PC-9 (cell line): ENCODE measurements around the gene C1QTNF7. TPM values are rescaled to one million over a fixed set of nuclear protein-coding genes. Genes with fewer than 3 reads are reported as not detected.

Experiments
- BruUV-seq: library from RNA; stranded (reverse); fragments of 400-500 nt; replicated peaks from 2 replicates; lab custom pipeline; 2021; lab: Mats Ljungman, UMichigan
- CTCF ChIA-PET: fragments of 300-600 bp; sonication (Branson Sonifier 250); formaldehyde crosslinking; loops from one replicate; lab custom pipeline; 2022; ENCODE audit warnings: antibody characterized with exemption; lab: Charles Lee
- POLR2A ChIA-PET: fragments of 300-600 bp; sonication (Branson Sonifier 250); formaldehyde crosslinking; loops from one replicate; lab custom pipeline; 2022; ENCODE audit warnings: antibody characterized with exemption; ENCODE audit not compliant: unreplicated experiment; lab: Charles Lee
- DNase-seq, 2 experiments: peaks; one replicate each; pipeline versions ENCODE4 v3.0.0 to v3.0.0-alpha.2; 2015 to 2022; ENCODE audit warnings: mixed read lengths in 1 of 2
- H2AFZ ChIP-seq: fragments of 200-600 bp; sonication (generic); 2 replicates; pipeline ENCODE4 v1.8.1; 2017; ENCODE audit warnings: antibody characterized with exemption
- H3F3A ChIP-seq: fragments of 200-600 bp; sonication (generic); 2 replicates; pipeline ENCODE4 v1.8.1; 2017; ENCODE audit warnings: antibody characterized with exemption, mild to moderate bottlenecking, low read depth; ENCODE audit not compliant: insufficient read depth
- H3K27ac ChIP-seq: fragments of 200-600 bp; sonication (generic); 2 replicates; pipeline ENCODE4 v1.6.1; 2016; ENCODE audit warnings: mixed run types
- H3K27me3 ChIP-seq: fragments of 200-600 bp; sonication (generic); 2 replicates; pipeline ENCODE4 v1.6.1; 2016; ENCODE audit warnings: low read depth, mixed run types; ENCODE audit not compliant: insufficient read depth
- H3K36me3 ChIP-seq: fragments of 200-600 bp; sonication (generic); 2 replicates; pipeline ENCODE4 v1.6.1; 2016; ENCODE audit warnings: low read depth, mixed run types
- H3K4me1 ChIP-seq: fragments of 200-600 bp; sonication (generic); replicated peaks from 2 replicates; pipeline ENCODE4 v1.6.1; 2016; ENCODE audit warnings: mixed run types; ENCODE audit not compliant: insufficient read depth
- H3K4me2 ChIP-seq: fragments of 200-600 bp; sonication (generic); 2 replicates; pipeline ENCODE4 v1.6.1; 2017; ENCODE audit warnings: mixed run types
- H3K4me3 ChIP-seq: fragments of 200-600 bp; sonication (generic); 2 replicates; pipeline ENCODE4 v1.6.1; 2016; ENCODE audit warnings: mixed run types
- H3K79me2 ChIP-seq: fragments of 200-600 bp; sonication (generic); 2 replicates; pipeline ENCODE4 v1.6.1; 2017; ENCODE audit warnings: low read depth, mixed run types
- H3K9me2 ChIP-seq: fragments of 200-600 bp; sonication (generic); 2 replicates; pipeline ENCODE4 v1.8.1; 2017; ENCODE audit warnings: mild to moderate bottlenecking; ENCODE audit not compliant: insufficient read depth
- H3K9me3 ChIP-seq: fragments of 200-600 bp; sonication (generic); 2 replicates; pipeline ENCODE4 v1.8.1; 2016; ENCODE audit warnings: low read depth; ENCODE audit not compliant: insufficient read depth
- H4K20me1 ChIP-seq: fragments of 200-600 bp; sonication (generic); 2 replicates; pipeline ENCODE4 v1.8.1; 2017; ENCODE audit not compliant: insufficient read depth
- CTCF ChIP-seq: fragments of 200-600 bp; sonication (generic); conservative IDR thresholded peaks from 2 replicates; pipeline ENCODE4 v1.6.1; 2017; ENCODE audit warnings: mixed run types, antibody characterized with exemption, mild to moderate bottlenecking, moderate library complexity
- EZH2 ChIP-seq: fragments of 200-600 bp; sonication (generic); IDR thresholded peaks from 2 replicates; pipeline ENCODE4 v1.8.0; 2017; ENCODE audit warnings: antibody characterized with exemption, low read depth
- intact Hi-C: fragments of 100-400 bp; cut with micrococcal nuclease; formaldehyde crosslinking; loops from one replicate; pipeline ENCODE4 v1.10.0; 2022; ENCODE audit not compliant: unreplicated experiment
- total RNA-seq: library from RNA; stranded (reverse); gene quantifications from 2 replicates; pipeline ENCODE4 v1.2.3, GENCODE V29; 2021

C1QTNF7 gene
- total RNA-seq, 1 experiment from 2014 or later = not detected

DNA sequence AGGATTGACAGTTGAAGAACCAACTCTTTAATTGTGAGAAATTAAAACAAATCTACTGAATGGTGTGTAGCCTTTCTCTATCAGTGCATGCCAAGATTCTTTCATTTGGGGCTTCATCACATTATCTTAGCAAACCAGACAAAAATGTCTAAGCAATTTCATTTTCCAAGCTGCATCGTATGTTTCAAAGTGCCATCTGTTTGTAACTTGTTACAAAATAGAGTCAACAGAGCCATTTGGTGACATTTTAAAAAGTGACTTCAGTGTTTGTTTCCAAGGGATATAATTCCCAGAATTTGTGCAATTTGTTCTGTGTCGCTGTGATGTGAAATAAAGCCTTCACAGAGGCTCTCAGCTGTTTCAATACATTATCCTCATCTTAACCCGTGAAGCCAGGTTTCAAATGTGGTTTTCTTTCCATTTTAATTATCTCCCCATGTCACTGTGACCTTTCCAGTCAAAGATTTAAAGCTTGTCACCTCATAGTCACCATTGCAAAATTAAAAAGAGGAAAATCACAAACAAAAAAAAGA is 46.0 kb upstream of the C1QTNF7 start:
- no peak for DNase-seq
- Histone ChIP-seq H3K9me2 (no peaks in the 10 kb centered on the region), H3K27me3 (no peaks in the 10 kb centered on the region), H3K4me1 (no peaks in the 10 kb centered on the region), H3K79me2 (no peaks in the 10 kb centered on the region), H2AFZ (no peak overlapping the region), H4K20me1 (no peaks in the 10 kb centered on the region), H3K27ac (no peak overlapping the region), H3K36me3 (no peaks in the 10 kb centered on the region), H3K4me2 (no peak overlapping the region), H3F3A (no peaks in the 10 kb centered on the region), H3K9me3 (no peaks in the 10 kb centered on the region), H3K4me3 (no peak overlapping the region)
- intact Hi-C loops = no loop called here
- ChIA-PET POLR2A (no interaction called here), CTCF (no interaction called here)
- no TSS peak for BruUV-seq
- no peak for TF ChIP-seq EZH2
- no peak for TF ChIP-seq CTCF

DNA sequence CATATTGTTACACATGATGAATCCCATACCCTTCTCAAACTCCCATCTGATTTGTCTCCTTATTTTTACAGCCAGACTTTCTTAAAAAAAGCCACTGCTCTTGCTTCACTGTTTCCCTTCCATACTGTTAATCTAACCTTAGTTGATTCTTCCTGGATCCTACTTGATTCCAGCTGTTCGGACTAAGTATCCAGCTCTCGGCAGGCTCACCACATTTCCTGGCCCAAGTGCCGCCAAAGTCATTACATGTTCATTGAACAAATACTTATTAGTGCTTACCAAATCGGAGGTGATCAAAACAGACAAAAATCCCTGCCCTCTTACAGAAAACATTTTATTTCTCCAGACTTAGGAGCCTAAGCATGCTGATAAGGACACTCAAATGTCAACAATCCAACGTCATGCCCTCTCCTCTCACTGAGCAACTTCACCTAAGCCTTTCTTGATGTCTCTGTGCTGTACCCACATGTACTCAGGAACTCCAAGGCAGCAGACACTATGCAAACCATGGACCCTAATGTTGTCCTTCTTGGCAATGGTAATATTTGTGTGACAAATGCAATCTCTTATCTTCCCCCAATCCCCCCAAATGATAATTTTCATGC is 45.1 kb upstream of the C1QTNF7 start:
- H3F3A ChIP-seq = no peaks in the 10 kb centered on the region
- H3K27me3 ChIP-seq = no peaks in the 10 kb centered on the region
- H3K9me2 ChIP-seq = no peaks in the 10 kb centered on the region
- no peak overlapping the region for H2AFZ ChIP-seq
- ChIA-PET CTCF (no interaction called here), POLR2A (no interaction called here)
- no peak overlapping the region for H3K27ac ChIP-seq
- no peaks in the 10 kb centered on the region for H3K79me2 ChIP-seq
- BruUV-seq = no TSS peak
- intact Hi-C loops = no loop called here
- H4K20me1 ChIP-seq = no peaks in the 10 kb centered on the region
- no peak overlapping the region for H3K4me2 ChIP-seq
- DNase-seq = no peak
- H3K4me1 ChIP-seq = no peaks in the 10 kb centered on the region
- no peak overlapping the region for H3K4me3 ChIP-seq
- H3K9me3 ChIP-seq = no peaks in the 10 kb centered on the region
- no peak for TF ChIP-seq EZH2
- TF ChIP-seq CTCF = no peak
- H3K36me3 ChIP-seq = no peaks in the 10 kb centered on the region

GRCh38 chr4:15385515-15385914 is 42.3 kb upstream of the C1QTNF7 start:
- ChIA-PET POLR2A (no interaction called here), CTCF (no interaction called here)
- no peak overlapping the region for H2AFZ ChIP-seq
- no peaks in the 10 kb centered on the region for H3K9me2 ChIP-seq
- TF ChIP-seq CTCF (no peak), EZH2 (no peak)
- no peak overlapping the region for H3K4me2 ChIP-seq
- no peaks in the 10 kb centered on the region for H3F3A ChIP-seq
- H4K20me1 ChIP-seq = no peaks in the 10 kb centered on the region
- BruUV-seq = no TSS peak
- no peak for DNase-seq
- intact Hi-C loops = no loop called here
- H3K27ac ChIP-seq = no peak overlapping the region
- no peak overlapping the region for H3K4me3 ChIP-seq
- H3K27me3 ChIP-seq = no peaks in the 10 kb centered on the region
- no peaks in the 10 kb centered on the region for H3K79me2 ChIP-seq
- H3K36me3 ChIP-seq = no peaks in the 10 kb centered on the region
- H3K9me3 ChIP-seq = no peaks in the 10 kb centered on the region
- H3K4me1 ChIP-seq = no peaks in the 10 kb centered on the region
